ENCODE data around the gene VEGFB.

DNA sequence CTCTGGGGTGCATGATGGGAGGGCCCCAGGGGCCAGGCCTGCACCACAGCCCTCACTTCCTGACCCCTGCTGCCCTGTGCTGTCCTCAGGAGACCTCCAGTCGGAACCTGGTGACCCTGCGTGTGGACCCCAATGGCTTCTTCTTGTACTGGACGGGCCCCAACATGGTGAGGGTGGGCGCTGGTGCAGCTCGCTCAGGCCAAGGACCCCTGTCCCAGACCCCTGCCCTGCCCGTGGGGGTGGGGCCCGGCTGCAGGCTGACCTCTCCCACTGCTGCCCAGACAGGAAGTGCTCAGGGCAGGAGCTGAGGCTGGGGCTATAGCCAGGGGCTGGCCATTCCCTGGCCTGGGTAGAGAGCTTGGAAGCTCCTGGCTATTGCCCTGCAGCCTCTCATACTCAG, 19.9 kb downstream of the VEGFB start:
- TF ChIP-seq, protein P1, sequence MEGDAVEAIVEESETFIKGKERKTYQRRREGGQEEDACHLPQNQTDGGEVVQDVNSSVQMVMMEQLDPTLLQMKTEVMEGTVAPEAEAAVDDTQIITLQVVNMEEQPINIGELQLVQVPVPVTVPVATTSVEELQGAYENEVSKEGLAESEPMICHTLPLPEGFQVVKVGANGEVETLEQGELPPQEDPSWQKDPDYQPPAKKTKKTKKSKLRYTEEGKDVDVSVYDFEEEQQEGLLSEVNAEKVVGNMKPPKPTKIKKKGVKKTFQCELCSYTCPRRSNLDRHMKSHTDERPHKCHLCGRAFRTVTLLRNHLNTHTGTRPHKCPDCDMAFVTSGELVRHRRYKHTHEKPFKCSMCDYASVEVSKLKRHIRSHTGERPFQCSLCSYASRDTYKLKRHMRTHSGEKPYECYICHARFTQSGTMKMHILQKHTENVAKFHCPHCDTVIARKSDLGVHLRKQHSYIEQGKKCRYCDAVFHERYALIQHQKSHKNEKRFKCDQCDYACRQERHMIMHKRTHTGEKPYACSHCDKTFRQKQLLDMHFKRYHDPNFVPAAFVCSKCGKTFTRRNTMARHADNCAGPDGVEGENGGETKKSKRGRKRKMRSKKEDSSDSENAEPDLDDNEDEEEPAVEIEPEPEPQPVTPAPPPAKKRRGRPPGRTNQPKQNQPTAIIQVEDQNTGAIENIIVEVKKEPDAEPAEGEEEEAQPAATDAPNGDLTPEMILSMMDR (IDR thresholded peaks at IDR 0.05; ENCODE audit: extremely low read depth in 1 of 2, insufficient read depth in 1 of 2, low read depth in 1 of 2, low read length in 2 of 2) = no peak
- no peak for TF ChIP-seq POLR2A (IDR thresholded peaks at IDR 0.05; ENCODE audit: low read depth, low read length)
